Activated naive CD4-positive, alpha-beta T cell treated with anti-CD3 and anti-CD28 coated beads, Interleukin-2, amount 10 ng/mL, durations not matched to agents 7 days and 5 days (primary cell): Measurements from ENCODE around the gene BST1.
"Not testable (repeated sequence)": the region's sequence is repeated elsewhere in the genome, so short reads cannot be mapped to it uniquely, and the experiment has no call there.

ENCODE experiments used
- CTCF ChIA-PET: fragments of 350-600 bp; sonication (Branson Sonifier 250); formaldehyde crosslinking; loops from one replicate; lab custom pipeline; 2021; ENCODE audit warnings: antibody characterized with exemption; lab: Charles Lee
- DNase-seq: peaks from one replicate; pipeline ENCODE4 v3.0.0-alpha.2; 2020
- H3K27ac Mint-ChIP-seq: one replicate; pipeline ENCODE4 v1.8.0; 2021; ENCODE audit warnings: mild to moderate bottlenecking, moderate library complexity, mixed read lengths
- H3K27me3 Mint-ChIP-seq: one replicate; pipeline ENCODE4 v1.8.0; 2021; ENCODE audit warnings: mild to moderate bottlenecking, mixed read lengths
- H3K36me3 Mint-ChIP-seq: one replicate; pipeline ENCODE4 v1.8.0; 2021; ENCODE audit warnings: mixed read lengths
- H3K4me1 Mint-ChIP-seq: one replicate; pipeline ENCODE4 v1.8.0; 2021; ENCODE audit warnings: mixed read lengths
- H3K4me3 Mint-ChIP-seq: one replicate; pipeline ENCODE4 v1.8.0; 2021; ENCODE audit warnings: mild to moderate bottlenecking, moderate library complexity, mixed read lengths
- H3K9me3 Mint-ChIP-seq: one replicate; pipeline ENCODE4 v1.8.0; 2021; ENCODE audit warnings: mixed read lengths

Gene BST1

GRCh38 chr4:15733061-15733460, 30.2 kb downstream of the BST1 start:
- CTCF ChIA-PET, result interaction anchor here (0.9 to 2.3 kb wide), 4 partner anchors 15 to 223 kb away, joined by 4 to 8 read pairs (median 6); no protein-coding TSS in a partner anchor
- peaks cover 11% of the 10 kb centered on the region for H3K9me3 Mint-ChIP-seq
- H3K4me3 Mint-ChIP-seq, DNase-seq, H3K27me3 Mint-ChIP-seq, H3K27ac Mint-ChIP-seq, H3K36me3 Mint-ChIP-seq: not testable (repeated sequence)
- peaks cover 48% of the 10 kb centered on the region for H3K4me1 Mint-ChIP-seq

- Mint-ChIP-seq H3K36me3 (peaks cover 6% of the 10 kb centered on the region), H3K4me3 (no peak overlapping the region), H3K4me1 (peaks cover 42% of the 10 kb centered on the region), H3K27ac (no peak overlapping the region), H3K9me3 (peaks cover 18% of the 10 kb centered on the region), H3K27me3 (peaks cover 6% of the 10 kb centered on the region)
- CTCF ChIA-PET, result no interaction called here
- DNase-seq, result no peak
Observed at GRCh38 chr4:15735536-15735935, 32.7 kb downstream of the BST1 start.

DNA sequence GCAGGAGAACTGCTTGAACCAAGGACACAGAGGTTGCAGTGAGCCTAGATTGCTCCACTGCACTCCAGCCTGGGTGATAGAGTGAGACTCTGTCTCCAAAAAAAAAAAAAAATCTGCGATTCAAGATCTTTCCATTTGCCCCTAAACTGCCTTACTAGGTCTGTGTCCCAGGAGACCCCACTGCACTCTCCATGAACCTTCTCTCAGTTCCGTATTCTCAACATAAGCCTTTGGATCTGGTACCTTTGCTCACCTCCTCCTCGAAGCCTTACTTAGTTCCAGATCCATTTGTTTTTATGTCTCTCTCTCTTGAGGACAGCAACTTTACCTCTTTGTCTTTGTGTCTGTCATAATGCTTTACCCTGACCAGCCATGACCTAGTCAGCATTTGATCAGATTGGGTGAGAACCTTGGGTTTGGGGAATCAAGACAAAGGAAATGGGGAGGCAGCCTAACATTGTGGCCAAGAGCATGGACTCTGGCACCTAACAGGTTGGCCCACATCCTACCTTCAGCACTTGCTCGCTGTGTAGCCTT, 33.7 kb downstream of the BST1 start:
- Mint-ChIP-seq H3K4me3 (no peak overlapping the region), H3K27ac (no peak overlapping the region), H3K27me3 (peaks cover 6% of the 10 kb centered on the region), H3K36me3 (peaks cover 10% of the 10 kb centered on the region), H3K4me1 (peaks cover 36% of the 10 kb centered on the region), H3K9me3 (peaks cover 23% of the 10 kb centered on the region)
- DNase-seq, result no peak
- CTCF ChIA-PET, result interaction anchor here (0.7 to 2.4 kb wide), 4 partner anchors 12 to 147 kb away, joined by 3 to 8 read pairs (median 3); no protein-coding TSS in a partner anchor

GRCh38 chr4:15737255-15737654, 34.4 kb downstream of the BST1 start:
- H3K36me3 Mint-ChIP-seq, result peaks cover 13% of the 10 kb centered on the region
- H3K27me3 Mint-ChIP-seq, result peaks cover 6% of the 10 kb centered on the region
- peaks cover 36% of the 10 kb centered on the region for H3K4me1 Mint-ChIP-seq
- H3K27ac Mint-ChIP-seq, result no peak overlapping the region
- H3K9me3 Mint-ChIP-seq, result peaks cover 30% of the 10 kb centered on the region
- CTCF ChIA-PET, result interaction anchor here (0.6 to 2.4 kb wide), 6 partner anchors 12 to 219 kb away, joined by 3 to 8 read pairs (median 3); no protein-coding TSS in a partner anchor
- DNase-seq, result no peak
- H3K4me3 Mint-ChIP-seq, result no peak overlapping the region

DNA sequence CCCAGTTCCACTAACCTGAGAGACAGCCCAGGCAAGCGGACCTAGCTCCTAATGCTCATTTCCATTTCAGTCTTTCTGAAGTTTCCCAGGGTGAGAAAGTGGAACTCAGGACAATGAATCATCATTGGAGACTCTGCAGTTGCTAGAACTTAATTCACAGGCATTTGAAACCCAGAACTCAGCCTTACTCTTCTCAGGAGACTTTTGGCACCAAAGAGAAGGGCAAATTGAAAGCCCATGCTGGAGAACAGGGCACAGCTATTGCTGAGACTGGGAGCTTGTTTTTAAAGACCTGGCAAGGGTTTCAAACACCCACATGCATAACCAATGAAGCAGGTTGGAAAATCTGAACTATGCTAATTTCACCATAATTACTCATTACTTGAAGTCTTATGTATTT, 36.0 kb downstream of the BST1 start:
- H3K27me3 Mint-ChIP-seq, result peaks cover 6% of the 10 kb centered on the region
- CTCF ChIA-PET, result interaction anchor here (0.8 to 2.4 kb wide), 4 partner anchors 10 to 217 kb away, joined by 3 to 8 read pairs (median 5); no protein-coding TSS in a partner anchor
- peaks cover 32% of the 10 kb centered on the region for H3K4me1 Mint-ChIP-seq
- DNase-seq, result no peak
- H3K4me3 Mint-ChIP-seq, result no peak overlapping the region
- H3K27ac Mint-ChIP-seq, result no peak overlapping the region
- H3K36me3 Mint-ChIP-seq, result peaks cover 17% of the 10 kb centered on the region
- peaks cover 40% of the 10 kb centered on the region for H3K9me3 Mint-ChIP-seq

DNA sequence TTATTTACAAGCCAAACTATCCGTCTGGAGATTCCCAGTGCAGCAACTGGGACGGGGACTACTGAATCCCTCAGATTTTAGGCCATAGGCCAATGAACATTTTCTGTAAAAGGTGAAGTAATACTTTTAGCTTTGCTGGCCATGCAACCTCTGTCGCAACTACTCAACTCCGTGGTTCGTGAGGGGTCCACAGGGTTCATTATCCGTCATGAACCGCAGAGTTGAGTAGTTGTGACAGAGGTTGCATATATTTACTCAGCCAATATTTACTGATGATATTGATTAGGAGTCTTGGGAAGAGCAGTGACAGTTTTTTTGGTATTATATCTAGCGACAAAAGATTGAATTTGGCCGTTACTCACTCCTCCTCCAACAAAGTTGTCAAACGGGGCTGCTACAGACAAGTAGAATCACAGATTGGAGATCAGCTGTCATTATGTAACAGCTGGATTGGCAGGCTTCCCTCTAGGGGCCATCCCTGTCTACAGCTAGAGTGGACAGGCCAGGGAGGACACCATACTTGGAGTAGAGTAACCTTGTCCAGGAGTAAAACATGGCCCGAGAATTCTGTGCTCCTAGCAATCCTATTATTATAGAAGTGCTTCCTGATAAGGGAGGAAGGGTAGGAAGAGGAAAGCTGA, 38.0 kb downstream of the BST1 start:
- Mint-ChIP-seq H3K4me3 (no peak overlapping the region), H3K27me3 (peaks cover 6% of the 10 kb centered on the region), H3K36me3 (peaks cover 21% of the 10 kb centered on the region), H3K9me3 (peaks cover 49% of the 10 kb centered on the region), H3K4me1 (peaks cover 25% of the 10 kb centered on the region), H3K27ac (no peak overlapping the region)
- no peak for DNase-seq
- CTCF ChIA-PET, result no interaction called here

GRCh38 chr4:15742083-15742582, 39.3 kb downstream of the BST1 start:
- peaks cover 29% of the 10 kb centered on the region for H3K4me1 Mint-ChIP-seq
- H3K27me3 Mint-ChIP-seq, result no peaks in the 10 kb centered on the region
- CTCF ChIA-PET, result interaction anchor here (2.2 kb wide), 1 partner anchor 12 kb away, joined by 8 read pairs; no protein-coding TSS in a partner anchor
- peaks cover 23% of the 10 kb centered on the region for H3K36me3 Mint-ChIP-seq
- H3K4me3 Mint-ChIP-seq, result no peak overlapping the region
- H3K9me3 Mint-ChIP-seq, result peaks cover 55% of the 10 kb centered on the region
- H3K27ac Mint-ChIP-seq, result no peak overlapping the region
- DNase-seq, result no peak

GRCh38 chr4:15742637-15743036, 39.8 kb downstream of the BST1 start:
- Mint-ChIP-seq H3K27ac (no peak overlapping the region), H3K27me3 (no peaks in the 10 kb centered on the region), H3K4me1 (peaks cover 24% of the 10 kb centered on the region), H3K36me3 (peaks cover 23% of the 10 kb centered on the region), H3K4me3 (no peak overlapping the region), H3K9me3 (peaks cover 55% of the 10 kb centered on the region)
- DNase-seq, result no peak
- CTCF ChIA-PET, result interaction anchor here (1.0 to 2.2 kb wide), 2 partner anchors 12 to 14 kb away, joined by 3 to 8 read pairs; no protein-coding TSS in a partner anchor

- DNase-seq, result no peak
- Mint-ChIP-seq H3K27me3 (no peaks in the 10 kb centered on the region), H3K27ac (no peak overlapping the region), H3K4me3 (no peak overlapping the region), H3K36me3 (peaks cover 26% of the 10 kb centered on the region), H3K4me1 (peaks cover 17% of the 10 kb centered on the region), H3K9me3 (peaks cover 59% of the 10 kb centered on the region)
- CTCF ChIA-PET, result no interaction called here
Observed at GRCh38 chr4:15744016-15744545, 41.2 kb downstream of the BST1 start.

DNA sequence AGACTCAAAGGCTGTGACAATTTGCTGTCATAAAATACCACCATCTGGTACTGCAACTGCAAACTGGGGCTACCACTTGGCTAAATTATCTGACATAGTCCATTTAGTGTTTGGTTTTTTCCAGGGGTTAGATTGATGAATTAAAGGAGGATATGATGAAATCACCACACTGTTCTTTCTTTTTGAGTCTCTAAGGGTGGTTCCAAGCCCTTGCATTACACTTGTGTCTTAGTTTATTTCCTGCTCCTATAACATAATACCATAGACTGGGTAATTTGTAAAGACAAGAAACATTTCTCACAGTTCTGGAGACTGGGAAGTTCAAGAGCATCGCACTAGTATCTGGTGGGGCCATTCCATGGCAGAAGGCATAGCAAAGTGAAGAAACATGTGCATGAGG, 43.2 kb downstream of the BST1 start:
- peaks cover 53% of the 10 kb centered on the region for H3K9me3 Mint-ChIP-seq
- no peak overlapping the region for H3K27ac Mint-ChIP-seq

DNA sequence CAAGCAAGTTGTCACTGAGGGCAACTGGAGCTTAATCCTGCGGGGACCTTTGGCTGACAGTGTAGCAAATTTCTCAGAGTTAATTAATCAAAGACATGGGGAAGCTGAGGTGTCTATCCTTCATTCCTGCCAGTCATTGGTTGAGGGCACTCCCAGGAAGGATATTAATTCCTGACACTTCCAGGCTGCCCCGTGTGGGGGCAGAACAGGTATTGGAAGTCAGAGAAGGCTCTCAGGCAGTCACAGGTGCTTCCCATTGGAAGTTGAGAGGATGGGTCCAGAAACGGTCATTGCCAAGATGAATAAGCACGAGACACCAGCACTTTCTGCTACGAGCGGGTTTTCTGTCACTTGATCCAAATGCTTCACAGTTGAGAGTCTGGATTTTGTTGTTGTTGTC, 46.1 kb downstream of the BST1 start:
- H3K36me3 Mint-ChIP-seq, result peaks cover 19% of the 10 kb centered on the region
- H3K4me1 Mint-ChIP-seq, result peaks cover 29% of the 10 kb centered on the region
- no peak for DNase-seq
- H3K9me3 Mint-ChIP-seq, result peaks cover 34% of the 10 kb centered on the region
- no peaks in the 10 kb centered on the region for H3K27me3 Mint-ChIP-seq
- H3K4me3 Mint-ChIP-seq, result no peak overlapping the region
- no peak overlapping the region for H3K27ac Mint-ChIP-seq
- CTCF ChIA-PET, result interaction anchor here (1.2 to 1.9 kb wide), 4 partner anchors 11 to 56 kb away, joined by 3 to 8 read pairs (median 7); no protein-coding TSS in a partner anchor

More for the DNA sequence above, 43.2 kb downstream of the BST1 start:
- CTCF ChIA-PET, result no interaction called here
- H3K4me3 Mint-ChIP-seq, result no peak overlapping the region
- peaks cover 25% of the 10 kb centered on the region for H3K36me3 Mint-ChIP-seq
- DNase-seq, result no peak
- H3K27me3 Mint-ChIP-seq, result no peaks in the 10 kb centered on the region
- H3K4me1 Mint-ChIP-seq, result peaks cover 17% of the 10 kb centered on the region

DNA sequence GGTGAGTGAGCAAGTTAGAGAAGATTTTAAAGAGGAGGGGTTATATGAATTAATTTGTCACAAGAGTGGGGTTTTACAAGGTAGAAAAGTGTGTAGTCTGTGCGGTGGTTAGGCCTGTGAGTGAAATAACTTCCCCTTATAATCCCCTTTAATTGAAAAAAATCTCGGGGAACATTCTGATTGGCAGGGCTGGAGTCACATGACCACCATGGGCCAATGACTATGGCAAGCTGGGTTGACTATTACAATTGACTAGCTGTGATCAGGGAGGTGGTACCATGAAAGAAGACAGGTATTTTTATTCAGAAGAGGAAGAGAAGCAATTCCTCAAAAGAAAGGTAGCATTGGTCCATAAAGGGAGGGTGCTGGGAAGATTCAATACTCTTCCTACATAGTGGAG, 48.3 kb downstream of the BST1 start:
- no peaks in the 10 kb centered on the region for H3K27me3 Mint-ChIP-seq
- H3K4me3 Mint-ChIP-seq, result no peak overlapping the region
- CTCF ChIA-PET, result no interaction called here
- H3K27ac Mint-ChIP-seq, result no peak overlapping the region
- peaks cover 44% of the 10 kb centered on the region for H3K4me1 Mint-ChIP-seq
- H3K9me3 Mint-ChIP-seq, result peaks cover 20% of the 10 kb centered on the region
- no peak for DNase-seq
- H3K36me3 Mint-ChIP-seq, result peaks cover 13% of the 10 kb centered on the region

GRCh38 chr4:15753081-15753480, 50.2 kb downstream of the BST1 start:
- Mint-ChIP-seq H3K9me3 (peaks cover 10% of the 10 kb centered on the region), H3K27me3 (no peaks in the 10 kb centered on the region), H3K4me3 (no peak overlapping the region), H3K27ac (no peak overlapping the region), H3K36me3 (peaks cover 13% of the 10 kb centered on the region), H3K4me1 (peaks cover 54% of the 10 kb centered on the region)
- DNase-seq, result no peak
- CTCF ChIA-PET, result interaction anchor here (2.4 kb wide), 1 partner anchor 27 kb away, joined by 15 read pairs; no protein-coding TSS in a partner anchor

GRCh38 chr4:15753786-15754185, 50.9 kb downstream of the BST1 start:
- Mint-ChIP-seq H3K9me3 (peaks cover 9% of the 10 kb centered on the region), H3K4me3 (peak overlapping the region; percentile 39), H3K36me3 (peaks cover 9% of the 10 kb centered on the region), H3K4me1 (peaks cover 56% of the 10 kb centered on the region), H3K27ac (peak overlapping the region; percentile 99), H3K27me3 (no peaks in the 10 kb centered on the region)
- CTCF ChIA-PET, result interaction anchor here (1.1 to 2.4 kb wide), 6 partner anchors 11 to 202 kb away, joined by 3 to 15 read pairs (median 5); no protein-coding TSS in a partner anchor
- no peak for DNase-seq
